Measurements from ENCODE around the gene RNF34.
A peak's percentile ranks its signal among the peaks of the same experiment; 100 is the strongest.

RNF34 gene

DNA sequence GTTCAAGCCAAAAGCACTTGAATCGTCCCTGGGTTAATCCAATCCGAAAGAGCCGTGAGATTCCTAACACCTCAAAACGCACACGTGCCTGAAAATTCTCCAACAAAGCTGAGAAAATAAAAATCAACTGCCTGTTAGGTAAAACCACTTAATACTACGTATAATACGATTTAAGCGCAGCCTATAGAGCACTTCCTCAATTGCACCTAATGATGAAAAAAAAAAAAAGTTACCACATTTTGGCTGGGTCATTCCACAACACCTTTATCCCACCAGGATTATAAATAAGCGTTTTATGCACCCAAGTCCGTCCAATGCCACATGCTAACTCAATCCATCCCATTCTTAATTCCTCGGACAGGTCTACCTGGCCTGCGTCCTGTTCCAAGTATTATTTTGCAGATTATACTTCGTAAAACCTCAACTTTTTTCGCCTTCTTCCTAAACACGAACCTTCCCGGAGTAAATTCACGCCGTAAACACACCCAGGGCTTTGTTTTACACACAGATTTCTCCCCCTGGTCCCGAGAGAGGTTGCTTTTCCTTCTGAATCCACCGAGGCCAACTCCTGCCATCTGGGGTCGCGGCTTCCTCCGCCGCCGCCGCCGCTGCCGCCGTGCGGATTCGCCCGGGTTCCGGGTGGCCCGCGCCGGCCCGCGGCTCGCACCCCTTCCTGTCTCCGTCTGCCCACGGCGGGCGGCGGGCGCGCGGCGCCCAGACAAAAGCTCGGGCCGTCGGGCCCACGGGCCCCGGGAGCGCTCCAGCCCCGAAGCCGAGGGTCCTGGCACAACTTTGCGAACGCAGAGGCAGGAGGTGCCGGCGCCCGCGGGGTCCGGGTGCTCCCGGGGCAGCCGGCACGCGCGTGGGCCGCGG, 66.2 kb downstream of the RNF34 start:
- DNase-seq (ENCODE audit: low read depth in 3 of 3, low spot score in 1 of 3), result peak in 1 of 3 donors; percentile 19

DNA sequence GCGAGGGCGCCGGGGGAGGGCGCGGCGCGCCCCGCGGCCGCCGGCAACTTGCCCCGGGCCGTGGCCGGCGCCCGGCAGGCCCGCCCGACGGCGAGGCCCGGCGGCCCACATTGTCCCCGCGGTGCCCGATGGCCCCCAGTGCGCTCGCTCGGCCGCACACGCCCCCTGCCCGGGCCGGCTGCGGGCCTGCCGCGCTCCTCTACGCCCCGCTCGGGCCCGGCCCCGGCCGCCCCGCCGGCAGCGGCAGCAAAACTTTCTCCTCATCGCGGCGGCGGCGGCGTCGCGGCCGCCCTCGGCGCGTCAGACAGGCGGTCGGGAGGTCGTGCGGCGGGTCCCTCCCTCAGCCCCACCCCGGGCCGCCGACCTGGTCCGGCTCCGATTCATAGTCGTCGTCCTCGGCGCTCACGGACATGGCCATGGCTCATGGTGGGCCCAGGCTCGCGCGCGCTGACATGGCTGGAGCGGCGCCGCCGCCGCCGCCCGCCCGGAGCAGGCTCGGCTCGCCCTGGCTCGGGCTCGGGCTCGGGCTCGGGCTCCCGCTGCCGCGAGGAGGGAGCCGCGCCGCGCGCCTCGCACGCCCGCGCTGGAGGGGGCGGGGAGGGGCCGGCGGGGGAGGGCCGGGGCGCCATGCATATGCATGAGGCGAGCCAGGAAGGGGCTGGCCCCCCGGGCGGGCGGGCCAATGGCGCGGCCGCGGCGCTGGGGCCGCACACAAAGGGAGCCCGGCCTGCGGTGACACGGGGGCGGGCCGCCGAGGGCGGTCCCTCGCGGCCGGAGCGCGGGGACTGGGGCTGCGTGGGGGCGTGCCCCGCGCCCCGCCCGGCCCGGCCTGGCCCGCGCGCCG, 67.1 kb downstream of the RNF34 start:
- DNase-seq (ENCODE audit: low read depth in 3 of 3, low spot score in 1 of 3), result peak; percentile 46 to 79 (median 78)

DNA sequence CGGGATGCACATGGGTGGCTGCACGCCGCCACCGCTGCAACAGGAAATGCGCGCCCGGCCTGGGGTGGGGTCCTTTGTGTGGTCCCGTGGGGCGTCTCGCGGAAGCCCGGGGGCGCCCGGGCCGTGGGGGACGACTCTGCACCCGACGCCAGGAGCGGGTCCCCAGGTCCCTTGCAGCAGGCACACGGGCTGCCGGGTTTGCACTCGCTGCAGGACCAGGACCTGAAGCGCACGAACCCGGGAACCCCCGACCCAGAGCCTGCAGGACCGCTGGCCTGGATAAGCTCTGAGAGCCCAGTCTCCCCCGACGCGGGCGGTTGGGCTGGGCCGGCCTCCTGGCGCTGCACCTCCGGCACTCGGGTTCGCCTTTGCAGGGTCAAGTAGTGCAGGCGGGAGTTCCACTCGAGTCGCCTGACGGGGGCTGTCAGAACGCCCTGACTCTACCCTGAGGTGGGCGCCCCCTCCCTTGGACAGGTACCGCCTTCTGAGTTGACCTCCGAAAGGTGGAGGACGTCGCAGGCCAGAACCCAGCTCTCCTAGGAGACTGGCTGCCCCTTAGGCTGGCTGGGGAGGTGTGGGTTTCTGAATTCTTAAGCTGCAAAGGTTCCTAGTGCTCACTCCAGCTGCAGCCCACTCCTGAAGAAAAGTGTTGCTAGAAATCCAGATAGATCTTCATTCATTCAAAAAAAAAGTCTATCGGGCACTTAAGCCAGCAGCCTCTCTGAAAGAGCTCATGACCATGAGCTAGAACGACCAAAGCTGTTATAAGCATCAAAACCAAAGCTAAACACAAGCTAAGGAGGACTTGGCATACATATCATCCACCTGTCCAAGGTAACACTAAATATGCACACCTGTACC, 68.0 kb downstream of the RNF34 start:
- DNase-seq (ENCODE audit: low read depth in 3 of 3, low spot score in 1 of 3), result no peak

DNA sequence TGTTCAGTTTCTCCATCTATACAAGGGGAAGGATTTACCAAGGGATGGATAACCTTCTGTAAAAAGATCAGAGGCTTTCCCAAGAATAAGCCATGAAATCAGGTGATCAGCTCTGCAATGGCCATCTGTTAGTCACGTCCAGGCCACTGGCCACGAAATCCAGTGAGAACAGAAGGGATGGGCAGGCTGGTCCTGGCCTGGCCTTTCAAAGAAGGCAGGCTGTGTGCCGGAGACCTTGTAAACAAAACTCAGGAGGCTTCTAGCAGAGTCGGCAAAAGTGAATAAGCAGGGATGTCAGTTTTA, 68.5 kb downstream of the RNF34 start:
- DNase-seq (ENCODE audit: low read depth in 3 of 3, low spot score in 1 of 3), result no peak

DNA sequence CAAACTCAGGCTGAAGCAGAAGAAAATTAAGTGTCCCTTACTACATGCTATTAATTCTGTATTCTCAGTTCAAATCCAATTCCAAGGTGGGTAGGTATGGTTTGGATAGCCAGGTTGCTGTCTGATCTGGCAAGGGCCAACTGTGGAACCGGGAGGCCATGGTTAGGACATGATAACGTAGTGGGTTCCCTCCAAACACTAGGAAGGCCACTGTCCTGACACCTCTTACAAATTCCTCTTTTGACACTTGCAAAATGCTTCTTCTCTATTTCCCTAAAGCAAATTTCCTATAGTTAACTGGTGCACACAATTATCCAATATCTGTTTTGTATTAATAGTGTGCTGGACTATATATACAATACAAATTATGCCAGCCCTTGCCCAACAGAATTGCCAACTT, 70.8 kb downstream of the RNF34 start:
- no peak for DNase-seq (ENCODE audit: low read depth in 3 of 3, low spot score in 1 of 3)

DNA sequence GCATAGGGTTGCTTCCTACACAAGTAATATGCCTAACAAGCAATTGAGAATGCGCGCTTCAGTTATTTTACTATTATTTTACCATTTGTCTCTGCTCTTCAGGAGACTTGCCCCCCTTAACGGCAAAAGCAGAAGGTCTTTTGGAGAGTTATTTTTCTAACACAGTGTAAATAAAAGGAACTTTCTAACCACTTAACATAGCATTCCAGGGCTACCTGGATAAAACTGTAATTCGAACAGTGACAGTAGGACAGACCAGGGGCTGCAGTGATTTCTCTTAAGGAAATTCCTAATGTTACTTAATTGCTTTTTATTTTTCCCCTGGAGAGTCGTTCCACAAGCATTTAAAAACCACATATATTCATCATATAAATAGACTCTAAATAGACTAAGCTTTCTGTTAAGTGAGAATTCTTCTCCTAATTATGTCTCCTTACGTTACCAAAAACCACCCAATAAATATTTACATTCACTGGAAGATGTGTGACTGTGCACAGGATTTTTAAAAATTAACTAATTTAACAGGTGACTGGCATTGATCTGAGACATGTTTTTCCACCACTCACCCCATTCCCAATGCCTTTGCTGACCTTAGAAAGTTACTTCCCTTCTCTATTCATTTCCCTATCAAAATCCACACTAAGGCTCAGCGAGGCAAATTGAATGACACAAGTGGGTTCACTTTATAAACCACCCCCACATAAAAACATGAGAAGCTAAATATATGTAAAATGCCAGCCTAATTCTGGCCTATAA, 72.4 kb downstream of the RNF34 start:
- no peak for DNase-seq (ENCODE audit: low read depth in 3 of 3, low spot score in 1 of 3)

Measured in stimulated activated CD4-positive, alpha-beta T cell treated with anti-CD3 and anti-CD28 coated beads, TNF-alpha, amount 100 ng/mL, for 1 hour (primary cell).